GM10266 (cell line): ENCODE data around the gene SERPINB12.

Experiments used
- DNase-seq: peaks from one replicate; pipeline ENCODE4 v3.0.0; 2012; ENCODE audit errors: extremely low spot score
- TF ChIP-seq, protein P1 (sequence below): IDR thresholded peaks from 2 replicates; pipeline ENCODE4 v1.5.1; 2012; ENCODE audit warnings: mild to moderate bottlenecking, low read depth; ENCODE audit not compliant: control insufficient read depth, insufficient read depth; ENCODE audit errors: missing control alignments

Gene SERPINB12

DNA sequence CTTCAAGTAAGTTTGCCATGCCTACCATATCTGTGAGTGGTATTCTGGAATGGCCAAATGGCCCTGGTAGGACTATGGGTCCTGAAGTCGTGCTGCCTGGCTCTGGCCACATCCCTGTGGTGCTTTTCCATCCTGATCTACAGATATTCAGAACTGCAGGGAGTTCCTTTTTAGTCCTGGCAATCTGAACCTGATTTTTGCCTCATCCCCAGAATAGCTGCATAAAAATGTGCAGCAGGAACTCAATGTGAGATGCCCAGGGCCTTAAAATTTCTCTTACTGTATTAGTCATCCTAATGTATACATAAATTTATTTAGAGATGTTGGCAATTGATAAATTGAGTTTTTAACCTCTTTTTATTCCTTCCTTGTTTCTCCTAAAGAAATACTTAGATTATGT is 50.3 kb downstream of the SERPINB12 start:
- TF ChIP-seq, protein P1, sequence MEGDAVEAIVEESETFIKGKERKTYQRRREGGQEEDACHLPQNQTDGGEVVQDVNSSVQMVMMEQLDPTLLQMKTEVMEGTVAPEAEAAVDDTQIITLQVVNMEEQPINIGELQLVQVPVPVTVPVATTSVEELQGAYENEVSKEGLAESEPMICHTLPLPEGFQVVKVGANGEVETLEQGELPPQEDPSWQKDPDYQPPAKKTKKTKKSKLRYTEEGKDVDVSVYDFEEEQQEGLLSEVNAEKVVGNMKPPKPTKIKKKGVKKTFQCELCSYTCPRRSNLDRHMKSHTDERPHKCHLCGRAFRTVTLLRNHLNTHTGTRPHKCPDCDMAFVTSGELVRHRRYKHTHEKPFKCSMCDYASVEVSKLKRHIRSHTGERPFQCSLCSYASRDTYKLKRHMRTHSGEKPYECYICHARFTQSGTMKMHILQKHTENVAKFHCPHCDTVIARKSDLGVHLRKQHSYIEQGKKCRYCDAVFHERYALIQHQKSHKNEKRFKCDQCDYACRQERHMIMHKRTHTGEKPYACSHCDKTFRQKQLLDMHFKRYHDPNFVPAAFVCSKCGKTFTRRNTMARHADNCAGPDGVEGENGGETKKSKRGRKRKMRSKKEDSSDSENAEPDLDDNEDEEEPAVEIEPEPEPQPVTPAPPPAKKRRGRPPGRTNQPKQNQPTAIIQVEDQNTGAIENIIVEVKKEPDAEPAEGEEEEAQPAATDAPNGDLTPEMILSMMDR, result no peak
- DNase-seq, result no peak

DNA sequence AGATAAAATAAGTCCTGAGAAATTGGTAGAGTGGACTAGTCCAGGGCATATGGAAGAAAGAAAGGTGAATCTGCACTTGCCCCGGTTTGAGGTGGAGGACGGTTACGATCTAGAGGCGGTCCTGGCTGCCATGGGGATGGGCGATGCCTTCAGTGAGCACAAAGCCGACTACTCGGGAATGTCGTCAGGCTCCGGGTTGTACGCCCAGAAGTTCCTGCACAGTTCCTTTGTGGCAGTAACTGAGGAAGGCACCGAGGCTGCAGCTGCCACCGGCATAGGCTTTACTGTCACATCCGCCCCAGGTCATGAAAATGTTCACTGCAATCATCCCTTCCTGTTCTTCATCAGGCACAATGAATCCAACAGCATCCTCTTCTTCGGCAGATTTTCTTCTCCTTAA is 54.8 kb downstream of the SERPINB12 start:
- DNase-seq, result no peak

DNA sequence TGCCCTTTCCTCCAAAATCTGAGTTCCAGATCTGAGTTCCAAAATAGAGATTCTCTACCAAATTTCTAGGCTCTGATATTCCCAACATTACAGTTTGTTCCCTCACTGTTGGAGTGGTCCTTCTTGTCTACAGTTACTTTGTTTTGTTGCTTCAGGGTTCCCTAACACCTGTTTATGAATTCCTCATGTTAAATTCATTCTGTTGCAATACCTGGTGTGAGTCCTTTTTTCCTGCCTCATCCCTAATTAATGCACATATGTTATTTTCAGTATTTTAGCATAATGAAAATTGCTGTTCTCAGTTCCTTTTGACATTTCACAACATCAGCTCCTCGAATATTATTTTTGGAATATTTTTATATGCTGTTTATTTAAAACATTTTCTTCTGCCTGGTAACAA is 61.2 kb downstream of the SERPINB12 start:
- no peak for DNase-seq
- TF ChIP-seq, protein P1, result no peak

More for the DNA sequence above, 54.8 kb downstream of the SERPINB12 start:
- TF ChIP-seq, protein P1, result no peak

GRCh38 chr18:63603772-63604171 is 61.6 kb downstream of the SERPINB12 start:
- TF ChIP-seq, protein P1, result no peak
- DNase-seq, result peak; percentile 42

DNA sequence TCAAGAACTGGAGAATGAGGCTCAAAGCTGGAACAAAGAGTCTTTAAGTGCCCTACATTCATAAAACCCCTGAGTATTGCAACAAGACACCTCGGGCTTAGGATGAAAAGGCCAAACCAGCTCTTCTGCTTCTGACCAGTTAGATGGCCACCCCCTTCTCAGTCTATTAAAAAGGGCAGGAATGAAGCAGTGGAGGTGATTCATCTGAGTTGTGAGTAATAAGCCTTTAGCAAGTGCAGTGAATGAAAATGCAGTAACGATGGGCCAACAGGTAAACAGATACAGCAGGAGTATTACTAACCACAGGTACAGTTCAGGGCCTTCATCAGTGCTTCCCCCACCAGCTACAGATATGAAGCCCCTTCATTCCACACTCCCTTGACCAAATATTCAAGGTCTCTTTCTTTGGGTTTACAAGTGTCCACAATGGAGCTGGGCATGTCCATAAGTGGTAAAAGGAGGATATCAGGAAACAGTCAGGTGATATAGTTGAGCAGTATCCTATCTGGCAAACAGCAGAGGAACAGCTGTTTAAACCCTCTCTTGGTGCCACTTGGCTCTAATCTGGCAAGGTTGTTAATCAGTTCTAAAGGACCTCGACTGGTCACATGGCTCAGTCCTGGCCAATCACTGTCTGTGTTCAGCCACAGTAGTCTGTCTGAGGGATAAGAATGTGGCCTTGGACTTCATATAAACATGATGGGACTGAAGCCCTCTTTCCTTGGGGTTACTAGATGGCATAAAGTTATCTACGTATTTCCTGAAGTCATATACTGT is 62.8 kb downstream of the SERPINB12 start:
- TF ChIP-seq, protein P1, result no peak
- DNase-seq, result no peak

- TF ChIP-seq, protein P1, result no peak
- DNase-seq, result no peak
Measured at GRCh38 chr18:63606526-63606925, 64.4 kb downstream of the SERPINB12 start.

- no peak for DNase-seq
- TF ChIP-seq, protein P1, result no peak
Measured at GRCh38 chr18:63613420-63613819, 71.3 kb downstream of the SERPINB12 start.
